HG02798 (cell line): Measurements from ENCODE around the gene TESMIN.

ENCODE experiments used
- ATAC-seq: cut with Tn5 transposase; IDR thresholded peaks from one replicate; pipeline ENCODE4 v1.9.1; 2021; ENCODE audit warnings: mild to moderate bottlenecking; ENCODE audit not compliant: unreplicated experiment, poor library complexity

TESMIN gene

GRCh38 chr11:68763181-68763721 is 11.9 kb upstream of the TESMIN start:
- no peak for ATAC-seq

- no peak for ATAC-seq
These were observed 11.2 kb upstream of the TESMIN start for GRCh38 chr11:68762481-68762880.

- ATAC-seq = no peak
These were observed 10.5 kb upstream of the TESMIN start for GRCh38 chr11:68761801-68762200.

GRCh38 chr11:68759991-68760390 is 8.7 kb upstream of the TESMIN start:
- no peak for ATAC-seq

- ATAC-seq = no peak
These were observed 6.4 kb upstream of the TESMIN start for GRCh38 chr11:68757711-68758110.

GRCh38 chr11:68756171-68756766 is 4.9 kb upstream of the TESMIN start:
- ATAC-seq = no peak

GRCh38 chr11:68753300-68753699 is 2.0 kb upstream of the TESMIN start:
- no peak for ATAC-seq

- no peak for ATAC-seq
These were observed 355 bp downstream of the TESMIN start for GRCh38 chr11:68751004-68751325.

GRCh38 chr11:68750195-68751003 is 921 bp downstream of the TESMIN start:
- no peak for ATAC-seq

- no peak for ATAC-seq
These were observed 1.8 kb downstream of the TESMIN start for GRCh38 chr11:68749229-68750123.

- no peak for ATAC-seq
These were observed 3.3 kb downstream of the TESMIN start for GRCh38 chr11:68748061-68748460.

GRCh38 chr11:68743539-68743938 is 7.8 kb downstream of the TESMIN start:
- ATAC-seq = no peak

GRCh38 chr11:68741463-68741862 is 9.9 kb downstream of the TESMIN start:
- ATAC-seq = no peak

- ATAC-seq = no peak
These were observed 15.7 kb downstream of the TESMIN start for GRCh38 chr11:68735646-68736045.

- no peak for ATAC-seq
These were observed 16.2 kb downstream of the TESMIN start for GRCh38 chr11:68735125-68735524.

- ATAC-seq = no peak
These were observed 17.2 kb downstream of the TESMIN start for GRCh38 chr11:68734111-68734510.

GRCh38 chr11:68727783-68728182 is 23.5 kb downstream of the TESMIN start:
- ATAC-seq = no peak

- ATAC-seq = no peak
These were observed 27.0 kb downstream of the TESMIN start for GRCh38 chr11:68724293-68724692.

GRCh38 chr11:68722143-68722542 is 29.2 kb downstream of the TESMIN start:
- no peak for ATAC-seq

GRCh38 chr11:68721075-68721474 is 30.2 kb downstream of the TESMIN start:
- no peak for ATAC-seq
